GM19238 (cell line): ENCODE measurements around the gene KANTR.
A peak's percentile ranks its signal among the peaks of the same experiment; 100 is the strongest.

Experiments
- DNase-seq: peaks from one replicate; pipeline ENCODE4 v3.0.0; 2011; ENCODE audit warnings: low spot score; ENCODE audit not compliant: insufficient read length

Gene KANTR

DNA sequence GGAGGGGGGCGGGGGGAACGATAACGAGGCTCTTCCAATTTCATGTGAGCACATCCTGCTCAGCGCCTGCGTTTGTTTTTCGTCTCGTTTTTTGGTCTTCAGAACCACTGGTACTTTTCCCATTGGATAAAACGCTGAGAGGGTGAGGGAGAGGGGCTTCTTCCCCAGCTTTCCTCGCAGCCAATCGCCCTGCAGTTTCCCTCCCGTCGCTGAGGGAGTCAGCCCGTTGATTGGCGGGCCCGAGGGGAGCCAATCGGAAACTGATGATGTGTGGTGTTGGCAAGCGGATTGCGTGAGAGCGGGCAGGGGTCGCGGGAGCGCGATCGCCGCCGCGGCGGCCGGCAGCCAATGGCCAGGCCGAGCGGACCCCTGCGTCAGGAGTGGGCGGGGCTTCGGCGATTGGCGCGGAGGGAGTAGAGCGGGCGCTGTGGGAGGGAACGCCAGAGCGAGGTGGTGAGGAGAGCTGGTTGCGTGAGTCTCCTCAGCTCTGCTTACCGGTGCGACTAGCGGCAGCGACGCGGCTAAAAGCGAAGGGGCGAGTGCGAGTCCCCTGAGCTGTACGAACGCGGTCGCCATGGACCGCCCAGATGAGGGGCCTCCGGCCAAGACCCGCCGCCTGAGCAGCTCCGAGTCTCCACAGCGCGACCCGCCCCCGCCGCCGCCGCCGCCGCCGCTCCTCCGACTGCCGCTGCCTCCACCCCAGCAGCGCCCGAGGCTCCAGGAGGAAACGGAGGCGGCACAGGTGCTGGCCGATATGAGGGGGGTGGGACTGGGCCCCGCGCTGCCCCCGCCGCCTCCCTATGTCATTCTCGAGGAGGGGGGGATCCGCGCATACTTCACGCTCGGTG, 11.8 kb upstream of the KANTR start, which contains the start of gene TSPYL2:
Gene TSPYL2 (plus strand): TSS at position 443 of the 848 bp plus-strand sequence. CDS start 132 bp downstream, at position 575.
- DNase-seq: peak; percentile 76

DNA sequence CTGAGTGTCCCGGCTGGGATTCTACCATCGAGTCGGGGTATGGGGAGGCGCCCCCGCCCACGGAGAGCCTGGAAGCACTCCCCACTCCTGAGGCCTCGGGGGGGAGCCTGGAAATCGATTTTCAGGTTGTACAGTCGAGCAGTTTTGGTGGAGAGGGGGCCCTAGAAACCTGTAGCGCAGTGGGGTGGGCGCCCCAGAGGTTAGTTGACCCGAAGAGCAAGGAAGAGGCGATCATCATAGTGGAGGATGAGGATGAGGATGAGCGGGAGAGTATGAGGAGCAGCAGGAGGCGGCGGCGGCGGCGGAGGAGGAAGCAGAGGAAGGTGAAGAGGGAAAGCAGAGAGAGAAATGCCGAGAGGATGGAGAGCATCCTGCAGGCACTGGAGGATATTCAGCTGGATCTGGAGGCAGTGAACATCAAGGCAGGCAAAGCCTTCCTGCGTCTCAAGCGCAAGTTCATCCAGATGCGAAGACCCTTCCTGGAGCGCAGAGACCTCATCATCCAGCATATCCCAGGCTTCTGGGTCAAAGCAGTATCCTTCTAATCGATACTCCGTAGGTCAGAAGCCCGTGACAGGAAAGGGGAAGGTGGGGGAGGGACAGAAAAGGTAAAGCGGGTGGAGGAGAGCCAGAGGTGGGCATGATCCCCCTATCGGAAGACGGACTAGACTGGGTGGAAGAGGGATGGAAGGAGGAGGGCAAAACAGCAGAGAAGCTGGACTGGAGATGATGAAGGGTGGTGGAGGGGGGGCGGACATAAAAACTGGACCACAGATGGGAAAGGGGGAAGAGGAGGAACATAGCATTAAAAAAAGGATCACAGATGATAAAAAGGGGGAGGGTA, 10.9 kb upstream of the KANTR start:
- DNase-seq: no peak

DNA sequence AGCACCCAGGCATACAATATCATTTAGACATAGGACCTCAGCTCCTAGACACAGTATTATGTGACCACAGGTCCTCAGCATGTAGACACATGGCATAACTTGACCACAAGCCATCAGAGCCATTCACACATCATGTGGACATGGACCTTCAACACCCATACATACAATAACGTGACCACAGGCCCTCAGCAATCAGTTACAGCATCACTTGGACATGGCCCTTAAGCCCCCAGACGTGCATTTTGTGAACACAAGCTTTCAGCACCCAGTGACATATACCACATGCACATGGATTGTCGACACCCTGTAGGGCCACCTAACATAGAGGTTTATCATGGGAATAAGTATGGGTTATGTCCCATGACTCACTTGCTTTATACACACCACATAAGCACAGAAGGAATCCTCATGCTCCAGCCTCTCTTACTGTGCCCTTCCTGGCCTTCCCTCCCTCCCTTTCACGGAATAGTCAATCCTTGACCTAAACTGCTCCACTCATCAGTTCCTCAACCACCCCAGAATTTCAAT, 9.8 kb upstream of the KANTR start:
- no peak for DNase-seq

DNA sequence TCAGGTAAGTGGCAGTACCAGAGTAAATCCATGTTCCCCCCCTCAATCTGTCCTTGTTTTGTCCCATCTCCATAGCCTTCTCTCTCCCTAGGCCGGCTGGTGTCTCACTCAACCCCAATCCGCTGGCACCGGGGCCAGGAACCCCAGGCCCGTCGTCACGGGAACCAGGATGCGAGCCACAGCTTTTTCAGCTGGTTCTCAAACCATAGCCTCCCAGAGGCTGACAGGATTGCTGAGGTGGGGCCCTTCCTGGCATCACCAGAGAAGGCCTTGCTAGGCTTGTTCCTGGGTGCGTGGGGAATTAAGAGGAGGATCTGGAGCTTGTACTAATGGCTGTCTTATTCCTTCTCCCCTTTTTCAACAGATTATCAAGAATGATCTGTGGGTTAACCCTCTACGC, 9.1 kb upstream of the KANTR start:
- DNase-seq: no peak

DNA sequence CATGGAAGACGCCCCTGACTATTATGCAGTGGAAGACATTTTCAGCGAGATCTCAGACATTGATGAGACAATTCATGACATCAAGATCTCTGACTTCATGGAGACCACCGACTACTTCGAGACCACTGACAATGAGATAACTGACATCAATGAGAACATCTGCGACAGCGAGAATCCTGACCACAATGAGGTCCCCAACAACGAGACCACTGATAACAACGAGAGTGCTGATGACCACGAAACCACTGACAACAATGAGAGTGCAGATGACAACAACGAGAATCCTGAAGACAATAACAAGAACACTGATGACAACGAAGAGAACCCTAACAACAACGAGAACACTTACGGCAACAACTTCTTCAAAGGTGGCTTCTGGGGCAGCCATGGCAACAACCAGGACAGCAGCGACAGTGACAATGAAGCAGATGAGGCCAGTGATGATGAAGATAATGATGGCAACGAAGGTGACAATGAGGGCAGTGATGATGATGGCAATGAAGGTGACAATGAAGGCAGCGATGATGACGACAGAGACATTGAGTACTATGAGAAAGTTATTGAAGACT, 8.2 kb upstream of the KANTR start:
- no peak for DNase-seq

DNA sequence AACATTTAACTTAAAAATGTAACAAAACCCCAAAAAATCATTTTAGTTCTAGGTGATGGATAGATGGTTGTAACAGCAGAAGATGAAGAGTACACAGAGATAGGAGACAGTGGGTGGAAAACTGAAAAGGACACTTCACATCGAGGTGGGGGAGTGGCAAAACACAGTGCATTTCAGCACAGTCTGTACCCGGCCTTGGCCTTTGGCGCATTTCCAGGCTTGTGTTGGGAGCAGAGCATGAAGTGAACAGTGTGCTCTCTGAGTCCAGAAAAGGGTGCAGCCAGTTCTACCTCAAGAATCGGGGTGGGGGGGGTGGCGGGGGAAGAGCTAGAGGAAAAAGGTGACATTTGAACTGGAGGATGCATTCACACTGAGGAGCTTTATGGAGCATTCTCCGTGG, 7.5 kb upstream of the KANTR start:
- no peak for DNase-seq

DNA sequence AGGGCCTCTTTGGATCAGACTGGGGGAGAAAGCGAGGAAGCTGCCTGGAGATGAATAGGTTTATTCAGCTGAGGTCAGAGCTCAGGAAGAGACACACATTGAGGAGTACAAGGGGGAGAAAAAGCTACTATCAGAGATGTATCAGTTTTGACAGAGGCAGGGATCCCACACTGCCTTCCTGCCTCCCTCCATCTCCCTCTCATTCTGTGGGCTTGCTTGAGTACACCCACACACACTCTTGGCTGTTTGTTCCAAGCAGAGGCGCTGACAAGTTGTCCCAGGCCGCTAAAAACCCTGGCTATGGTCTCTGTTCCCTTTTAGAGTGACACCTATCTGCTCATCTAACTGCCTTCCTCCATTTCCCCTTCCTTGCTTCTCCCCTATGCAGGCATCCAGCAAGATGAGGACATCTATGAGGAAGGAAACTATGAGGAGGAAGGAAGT, 6.5 kb upstream of the KANTR start:
- DNase-seq: no peak

DNA sequence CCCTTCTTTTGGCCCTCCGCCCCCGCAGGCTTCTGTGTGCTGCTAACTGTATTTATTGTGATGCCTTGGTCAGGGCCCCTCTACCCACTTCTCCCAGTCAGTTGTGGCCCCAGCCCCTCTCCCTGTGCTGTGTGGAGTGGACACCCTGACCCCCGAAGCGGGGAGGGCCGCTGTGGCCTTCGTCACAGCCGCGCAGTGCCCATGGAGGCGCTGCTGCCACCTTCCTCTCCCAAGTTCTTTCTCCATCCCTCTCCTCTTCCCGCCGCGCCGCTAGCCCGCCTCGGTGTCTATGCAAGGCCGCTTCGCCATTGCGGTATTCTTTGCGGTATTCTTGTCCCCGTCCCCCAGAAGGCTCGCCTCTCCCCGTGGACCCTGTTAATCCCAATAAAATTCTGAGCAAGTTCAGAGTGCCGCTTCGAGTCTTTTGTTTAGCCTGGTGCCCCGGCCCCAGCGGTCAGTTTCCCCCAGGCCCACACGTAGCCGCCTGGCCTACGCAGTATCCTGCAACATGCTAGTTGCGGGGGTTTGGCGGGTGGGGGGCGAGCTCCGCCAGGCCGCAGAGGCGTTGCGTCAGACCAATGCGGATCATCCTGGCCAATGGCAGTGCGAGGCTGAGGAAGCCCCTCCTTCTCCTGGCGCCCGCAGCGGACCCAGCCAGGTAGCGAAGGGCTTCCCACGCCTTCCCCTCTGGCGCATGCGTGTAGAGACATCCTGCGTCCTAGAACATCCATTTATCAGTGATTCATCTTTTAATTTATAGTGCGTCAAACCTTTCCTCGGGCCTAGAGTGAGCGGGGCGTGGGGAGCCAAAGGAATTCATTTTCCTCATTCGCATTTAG, 5.6 kb upstream of the KANTR start:
- DNase-seq: peak; percentile 56

DNA sequence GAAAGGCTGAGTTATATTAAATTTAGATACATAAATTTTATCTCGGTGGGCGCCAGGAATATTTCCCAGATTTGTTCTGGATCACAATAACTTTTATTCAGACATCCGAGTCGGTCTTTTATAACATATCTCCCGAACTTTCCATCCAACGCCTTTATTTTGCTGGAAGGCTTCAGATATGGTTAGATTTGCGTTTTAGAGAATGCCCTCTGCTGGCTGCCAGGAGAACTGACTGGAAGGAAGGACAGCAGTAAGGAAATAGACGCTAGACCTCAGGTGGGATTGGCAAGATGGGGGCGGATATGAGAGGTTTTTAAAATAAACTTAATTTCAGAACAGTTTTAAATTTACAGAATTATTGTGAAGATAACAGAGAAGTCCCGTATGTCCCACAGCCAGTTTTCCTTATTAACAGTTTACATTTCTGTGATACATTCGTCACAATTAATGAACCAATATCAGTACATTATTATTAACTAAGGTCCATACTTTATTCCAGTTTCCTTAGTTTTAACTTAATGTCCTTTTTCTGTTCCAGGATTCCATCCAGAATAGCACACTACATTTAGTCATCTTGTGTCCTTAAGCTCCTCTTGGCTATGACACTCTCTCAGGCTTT, 4.6 kb upstream of the KANTR start:
- DNase-seq: no peak

DNA sequence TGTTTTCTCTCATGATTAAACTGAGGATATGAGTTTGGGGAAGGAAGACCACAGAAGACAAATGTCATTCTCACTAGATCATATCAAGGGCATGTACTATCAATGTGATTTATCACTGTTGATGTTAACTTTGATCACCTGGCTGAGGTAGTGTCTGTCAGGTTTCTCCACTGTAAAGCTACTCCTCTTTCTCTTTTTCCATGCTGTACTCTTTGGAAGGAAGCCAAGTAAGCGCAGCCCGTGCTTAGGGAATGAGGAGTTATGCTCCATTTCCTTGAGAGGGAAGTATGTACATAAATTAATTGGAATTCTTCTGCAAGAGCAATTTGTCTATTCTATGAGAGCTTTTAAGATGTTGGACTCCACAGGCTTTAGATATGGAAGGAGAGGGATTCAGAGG, 4.0 kb upstream of the KANTR start:
- no peak for DNase-seq

DNA sequence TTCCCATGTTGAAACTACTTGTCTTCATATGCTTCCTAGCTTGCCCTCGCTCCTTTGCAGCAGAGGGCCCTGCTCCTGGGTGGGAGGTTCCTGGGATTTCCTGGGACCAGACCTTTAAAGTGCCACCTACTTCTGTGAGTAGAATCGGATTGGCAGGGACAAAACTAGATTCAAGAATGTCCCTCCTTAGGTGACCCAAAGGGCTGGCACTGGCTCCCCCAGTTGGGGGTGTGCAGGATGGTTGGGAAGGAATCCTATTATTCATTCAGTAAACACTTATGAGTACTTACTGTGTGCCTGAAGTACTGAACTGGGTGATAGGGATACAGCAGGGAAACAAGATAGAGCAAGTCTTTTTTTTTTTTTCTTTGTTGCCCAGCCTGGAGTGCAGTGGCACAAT, 2.6 kb upstream of the KANTR start:
- no peak for DNase-seq

DNA sequence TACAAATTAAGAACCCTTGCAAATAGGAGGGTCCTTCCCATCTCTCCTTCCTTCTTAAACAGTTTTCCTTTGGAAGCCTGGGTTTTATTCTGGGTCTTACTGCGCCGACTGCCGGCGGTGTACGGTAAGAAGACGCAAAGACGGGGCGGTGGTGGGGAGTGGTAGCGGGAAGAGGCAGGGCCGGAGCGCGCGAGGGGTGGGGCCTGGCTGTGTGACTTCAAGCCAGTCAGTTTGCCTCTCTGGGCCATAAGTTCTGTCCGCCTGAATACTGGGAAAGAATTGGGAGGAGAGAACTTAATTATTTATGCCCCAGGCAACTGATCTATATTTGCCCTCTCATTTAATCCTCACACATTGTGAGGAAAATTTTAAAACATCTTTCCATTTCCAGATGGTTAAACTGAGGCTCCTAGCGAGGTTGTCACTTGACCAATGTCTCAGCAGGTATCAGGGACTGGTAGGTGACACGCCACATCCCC, 726 bp upstream of the KANTR start:
- DNase-seq: peak; percentile 45

DNA sequence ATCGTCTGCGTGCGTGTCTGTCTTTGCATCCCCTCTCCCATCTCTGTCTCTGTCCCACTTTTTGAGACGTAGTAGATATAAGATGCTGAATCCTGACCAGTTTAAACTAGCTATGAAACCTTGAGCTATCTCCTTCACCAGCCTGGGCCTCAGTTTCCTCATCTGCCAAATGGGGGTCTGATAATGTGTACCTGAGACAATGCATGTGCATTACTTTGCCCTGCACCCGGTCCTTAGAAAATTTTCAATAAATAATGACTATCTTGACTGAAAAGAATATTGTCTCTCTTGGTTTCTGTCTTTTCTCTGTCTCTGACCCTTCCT, 602 bp downstream of the KANTR start:
- no peak for DNase-seq

DNA sequence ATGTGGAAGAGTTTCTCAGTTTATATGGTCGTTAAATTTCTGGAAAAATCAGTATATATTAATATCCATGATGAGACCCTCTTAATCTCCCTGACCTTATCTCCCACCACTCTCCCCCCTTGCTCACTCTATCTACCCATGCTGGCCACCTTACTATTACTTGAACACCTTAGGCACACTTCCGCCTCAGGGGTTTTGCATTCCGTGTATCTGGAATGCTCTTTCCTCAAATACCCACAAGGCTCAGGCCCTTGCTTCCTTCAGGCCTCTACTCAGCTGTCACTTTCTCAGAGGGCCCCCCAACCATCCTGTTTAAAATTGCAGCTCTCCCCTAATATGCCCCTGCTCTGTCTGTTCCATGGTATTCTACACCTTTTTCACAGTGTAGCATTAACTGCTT, 1.9 kb downstream of the KANTR start:
- no peak for DNase-seq

DNA sequence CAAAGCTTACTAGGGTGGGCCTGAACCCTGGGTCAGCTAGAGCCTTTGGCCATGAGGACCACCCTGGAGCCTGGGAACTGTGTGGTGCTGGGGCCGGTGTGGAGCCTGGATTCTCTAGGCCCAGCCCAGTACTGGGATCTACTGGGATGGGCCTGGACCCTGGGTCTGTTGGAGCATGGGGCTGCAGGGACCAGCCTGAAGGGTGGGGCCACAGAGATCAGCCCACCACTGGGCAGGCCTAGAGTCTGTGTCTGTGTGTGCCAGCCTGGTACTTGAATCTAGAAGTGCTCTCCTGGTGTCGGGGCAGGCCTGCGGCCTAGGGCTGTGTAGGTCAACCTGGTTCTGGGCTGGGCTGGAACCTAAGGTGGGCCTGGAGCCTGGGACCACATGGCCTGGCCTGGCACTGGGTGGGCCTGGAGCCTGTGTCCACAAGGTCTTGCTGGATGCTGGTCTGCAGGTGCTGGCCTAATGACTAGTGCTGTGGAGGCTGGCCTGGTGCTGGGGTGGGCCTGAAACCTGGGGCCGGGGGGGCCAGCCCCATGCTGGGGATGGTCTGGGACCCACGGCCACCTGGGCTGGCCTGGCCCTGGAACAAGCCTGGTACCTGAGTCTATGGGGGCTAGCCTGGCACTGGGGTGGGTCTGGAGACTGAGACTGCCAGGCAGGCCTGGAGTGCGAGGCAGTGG, 21.1 kb downstream of the KANTR start:
- no peak for DNase-seq

DNA sequence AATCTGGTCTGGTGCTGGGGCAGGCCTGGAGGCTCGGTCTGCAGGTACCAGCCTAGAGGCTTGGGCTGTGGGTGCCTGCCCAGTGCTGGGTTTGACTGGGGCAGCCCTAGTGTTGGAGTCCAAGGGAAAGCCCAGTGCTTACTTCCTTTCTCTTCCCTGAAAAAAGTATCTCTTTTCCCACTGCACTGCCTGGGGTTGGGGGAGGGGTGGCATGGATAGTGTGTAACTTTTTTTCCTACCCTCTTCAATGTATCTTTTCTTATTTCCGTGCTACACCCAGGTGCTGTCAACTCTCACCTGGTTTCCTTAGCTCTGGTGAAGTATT, 21.6 kb downstream of the KANTR start:
- DNase-seq: no peak

DNA sequence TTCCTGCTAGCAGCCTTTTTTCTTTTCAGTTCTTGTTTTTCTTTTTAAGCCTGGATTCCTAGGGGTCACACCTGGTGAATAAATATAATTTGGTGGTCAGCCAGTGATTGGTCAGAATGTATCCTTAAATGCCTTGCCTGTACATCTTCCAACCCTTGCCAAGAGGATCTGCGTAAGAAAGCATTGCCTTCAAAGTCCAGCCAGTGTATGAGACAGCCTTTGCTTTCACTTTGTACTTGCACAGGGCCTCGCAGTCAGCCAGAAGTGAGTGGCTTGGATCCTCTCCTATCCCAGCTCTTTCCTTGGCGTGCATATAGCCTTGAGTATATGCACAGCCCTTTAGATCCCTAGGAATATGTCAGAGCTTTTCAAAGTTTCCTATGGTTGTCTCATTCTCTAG, 22.2 kb downstream of the KANTR start:
- DNase-seq: no peak

DNA sequence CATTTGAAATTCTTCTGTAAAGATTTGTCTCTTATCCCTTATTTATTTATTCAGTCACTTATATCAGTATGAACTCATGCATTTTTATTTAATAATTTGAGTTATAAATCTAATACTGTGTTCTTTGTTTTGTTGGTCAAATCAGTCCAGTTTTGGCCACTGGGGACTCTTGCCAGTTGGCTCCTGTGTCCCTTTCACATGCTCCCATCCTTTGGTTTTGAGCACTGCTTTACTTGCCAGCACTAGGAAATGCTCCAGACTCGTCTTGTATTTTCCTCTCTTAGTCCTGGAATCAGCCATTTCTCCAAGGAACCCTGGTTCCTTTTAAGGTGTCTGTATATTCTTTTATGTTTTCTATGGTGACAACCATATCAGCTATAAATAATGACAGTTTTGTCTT, 28.1 kb downstream of the KANTR start:
- no peak for DNase-seq

DNA sequence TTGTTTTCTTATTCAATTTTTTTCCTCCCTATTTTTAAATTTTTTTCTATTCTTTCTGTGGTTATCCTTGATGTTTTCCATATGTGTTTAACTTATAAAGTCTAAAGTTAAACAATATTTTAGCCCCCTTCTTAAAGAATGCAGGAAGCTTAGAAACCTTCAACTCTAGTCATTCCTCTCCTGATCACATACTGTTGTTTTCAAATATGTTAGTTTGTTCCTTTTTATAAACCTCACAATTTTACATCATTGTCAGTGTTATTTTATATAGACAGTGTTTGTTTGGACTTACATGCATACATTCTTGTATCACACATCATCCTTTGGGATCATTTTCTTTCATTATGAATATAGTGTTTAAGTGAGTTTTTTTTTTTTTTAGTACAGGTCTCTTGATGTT, 31.6 kb downstream of the KANTR start:
- no peak for DNase-seq

DNA sequence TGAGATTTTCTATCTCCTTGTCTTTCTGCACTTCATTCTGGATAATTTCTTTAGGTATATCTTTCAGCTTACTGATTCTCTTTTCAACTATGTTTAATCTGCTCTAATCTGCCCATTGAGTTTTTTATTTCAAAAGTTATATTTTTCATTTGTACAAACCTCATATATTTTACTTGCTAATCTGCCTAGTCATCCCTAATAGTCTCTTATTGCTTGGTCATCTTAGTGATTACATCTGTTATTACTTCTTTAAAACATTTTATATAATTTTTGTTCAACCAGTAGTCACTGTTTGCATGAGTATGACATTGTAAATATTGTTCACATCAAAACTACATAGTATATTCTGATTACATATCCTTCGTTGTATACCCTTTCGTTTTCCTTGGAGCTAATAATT, 32.4 kb downstream of the KANTR start:
- DNase-seq: no peak
